HEK293T (cell line): ENCODE measurements around the gene PARVB.

ENCODE experiments used
- CTCF ChIA-PET: fragments of 350-600 bp; formaldehyde crosslinking; extraction: SDS; loops from one replicate; lab custom pipeline; 2021; ENCODE audit warnings: antibody characterized with exemption, inconsistent platforms; lab: Yijun Ruan, JAX
- POLR2A ChIA-PET: fragments of 350-600 bp; formaldehyde crosslinking; extraction: SDS; loops from one replicate; lab custom pipeline; 2020; ENCODE audit warnings: antibody characterized with exemption, inconsistent platforms; lab: Yijun Ruan, JAX
- DNase-seq: peaks from one replicate; pipeline ENCODE4 v3.0.0; 2012; ENCODE audit warnings: mixed read lengths; ENCODE audit errors: extremely low spot score
- ARNT ChIP-seq: fragments of 450-650 bp; IDR thresholded peaks from 2 replicates; pipeline ENCODE4 v1.6.1; 2017; ENCODE audit warnings: mild to moderate bottlenecking
- BHLHE40 ChIP-seq: fragments of 450-650 bp; IDR thresholded peaks from 2 replicates; pipeline ENCODE4 v1.6.1; 2016; ENCODE audit warnings: mild to moderate bottlenecking, moderate library complexity, borderline replicate concordance
- CTBP1 ChIP-seq: fragments of 450-650 bp; IDR thresholded peaks from 2 replicates; pipeline ENCODE4 v1.6.1; 2016; ENCODE audit warnings: borderline replicate concordance
- ELF4 ChIP-seq: fragments of 450-650 bp; IDR thresholded peaks from 2 replicates; pipeline ENCODE4 v1.6.1; 2017; ENCODE audit warnings: antibody characterized with exemption
- FOXA1 ChIP-seq: fragments of 450-650 bp; IDR thresholded peaks from 2 replicates; pipeline ENCODE4 v1.6.1; 2016; ENCODE audit warnings: mild to moderate bottlenecking
- FOXK2 ChIP-seq: fragments of 450-650 bp; IDR thresholded peaks from 2 replicates; pipeline ENCODE4 v1.6.1; 2016; ENCODE audit warnings: mild to moderate bottlenecking
- FOXM1 ChIP-seq: fragments of 450-650 bp; IDR thresholded peaks from 2 replicates; pipeline ENCODE4 v1.6.1; 2017; ENCODE audit warnings: mild to moderate bottlenecking, borderline replicate concordance
- HDGF ChIP-seq: fragments of 450-650 bp; IDR thresholded peaks from 2 replicates; pipeline ENCODE4 v1.6.1; 2017; ENCODE audit warnings: antibody characterized with exemption, borderline replicate concordance
- L3MBTL2 ChIP-seq: fragments of 450-650 bp; conservative IDR thresholded peaks from 2 replicates; pipeline ENCODE4 v1.6.1; 2016; ENCODE audit warnings: mild to moderate bottlenecking
- LEF1 ChIP-seq: fragments of 450-650 bp; IDR thresholded peaks from 2 replicates; pipeline ENCODE4 v1.6.1; 2017; ENCODE audit warnings: mild to moderate bottlenecking, borderline replicate concordance
- NFRKB ChIP-seq: fragments of 450-650 bp; IDR thresholded peaks from 2 replicates; pipeline ENCODE4 v1.6.1; 2016; ENCODE audit warnings: mild to moderate bottlenecking, moderate library complexity
- SP1 ChIP-seq: fragments of 450-650 bp; IDR thresholded peaks from 2 replicates; pipeline ENCODE4 v1.6.1; 2017
- SUZ12 ChIP-seq: fragments of 450-650 bp; IDR thresholded peaks from 2 replicates; pipeline ENCODE4 v1.6.1; 2016; ENCODE audit warnings: mild to moderate bottlenecking
- TARDBP ChIP-seq: fragments of 450-650 bp; IDR thresholded peaks from 2 replicates; pipeline ENCODE4 v1.6.1; 2016
- ZNF384 ChIP-seq: fragments of 450-650 bp; IDR thresholded peaks from 2 replicates; pipeline ENCODE4 v1.6.1; 2016
- TF ChIP-seq, protein P1 (sequence below): fragments of 450-650 bp; IDR thresholded peaks from 2 replicates; pipeline ENCODE4 v1.6.1; 2016

The PARVB gene

DNA sequence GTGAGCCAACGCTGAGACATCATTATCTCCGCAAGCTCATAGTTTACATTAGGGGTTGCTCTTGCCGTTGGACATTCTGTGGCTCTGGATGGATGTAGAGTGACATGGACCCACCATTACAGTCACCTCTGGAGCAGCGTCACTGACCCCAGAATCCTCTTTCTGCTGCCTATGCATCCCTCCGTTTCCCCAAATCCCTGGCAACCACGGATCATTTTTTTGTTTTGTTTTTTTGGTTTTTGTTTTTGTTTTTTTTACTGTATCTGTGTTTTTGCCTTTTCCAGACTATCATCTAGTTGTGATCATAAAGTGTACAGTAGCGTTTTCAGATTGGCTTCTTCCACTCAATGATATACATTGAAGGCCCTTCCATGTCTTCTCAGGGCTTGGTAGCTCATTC is 4.0 kb downstream of the PARVB start:
- no peak for DNase-seq

DNA sequence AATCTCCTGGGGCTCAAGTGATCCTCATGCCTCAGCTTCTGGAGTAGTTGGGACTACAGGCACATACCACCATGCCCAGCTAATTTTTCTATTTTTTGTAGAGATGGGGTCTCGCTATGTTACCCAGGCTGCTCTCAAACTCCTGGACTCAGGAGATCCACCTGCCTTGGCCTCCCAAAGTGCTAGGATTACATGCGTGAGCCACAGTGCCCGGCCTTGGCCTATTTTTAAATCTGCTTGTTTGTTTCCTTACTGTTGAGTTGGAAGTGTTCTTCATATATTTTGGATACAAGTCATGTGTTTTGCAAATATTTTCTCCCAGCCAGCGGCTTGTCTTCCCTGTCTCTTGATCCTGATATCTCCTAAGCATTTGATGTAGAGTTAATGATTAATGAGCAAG is 5.0 kb downstream of the PARVB start:
- TF ChIP-seq ELF4 (no peak), NFRKB (no peak)
- ChIA-PET CTCF (no interaction called here), POLR2A (no interaction called here)
- DNase-seq: no peak

More for the DNA sequence above, 4.0 kb downstream of the PARVB start:
- TF ChIP-seq ELF4: no peak
- no peak for TF ChIP-seq FOXM1
- no peak for TF ChIP-seq TARDBP
- no peak for TF ChIP-seq ZNF384
- TF ChIP-seq L3MBTL2: no peak
- TF ChIP-seq CTBP1: no peak
- no peak for TF ChIP-seq LEF1
- no peak for TF ChIP-seq SP1
- TF ChIP-seq BHLHE40: no peak
- no peak for TF ChIP-seq SUZ12
- no peak for TF ChIP-seq NFRKB
- TF ChIP-seq, protein P1, sequence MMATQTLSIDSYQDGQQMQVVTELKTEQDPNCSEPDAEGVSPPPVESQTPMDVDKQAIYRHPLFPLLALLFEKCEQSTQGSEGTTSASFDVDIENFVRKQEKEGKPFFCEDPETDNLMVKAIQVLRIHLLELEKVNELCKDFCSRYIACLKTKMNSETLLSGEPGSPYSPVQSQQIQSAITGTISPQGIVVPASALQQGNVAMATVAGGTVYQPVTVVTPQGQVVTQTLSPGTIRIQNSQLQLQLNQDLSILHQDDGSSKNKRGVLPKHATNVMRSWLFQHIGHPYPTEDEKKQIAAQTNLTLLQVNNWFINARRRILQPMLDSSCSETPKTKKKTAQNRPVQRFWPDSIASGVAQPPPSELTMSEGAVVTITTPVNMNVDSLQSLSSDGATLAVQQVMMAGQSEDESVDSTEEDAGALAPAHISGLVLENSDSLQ: no peak
- TF ChIP-seq FOXA1: no peak
- ChIA-PET CTCF (no interaction called here), POLR2A (interaction anchor here (0.7 kb wide), 1 partner anchor 48 kb away, joined by 3 read pairs; no protein-coding TSS in a partner anchor)

DNA sequence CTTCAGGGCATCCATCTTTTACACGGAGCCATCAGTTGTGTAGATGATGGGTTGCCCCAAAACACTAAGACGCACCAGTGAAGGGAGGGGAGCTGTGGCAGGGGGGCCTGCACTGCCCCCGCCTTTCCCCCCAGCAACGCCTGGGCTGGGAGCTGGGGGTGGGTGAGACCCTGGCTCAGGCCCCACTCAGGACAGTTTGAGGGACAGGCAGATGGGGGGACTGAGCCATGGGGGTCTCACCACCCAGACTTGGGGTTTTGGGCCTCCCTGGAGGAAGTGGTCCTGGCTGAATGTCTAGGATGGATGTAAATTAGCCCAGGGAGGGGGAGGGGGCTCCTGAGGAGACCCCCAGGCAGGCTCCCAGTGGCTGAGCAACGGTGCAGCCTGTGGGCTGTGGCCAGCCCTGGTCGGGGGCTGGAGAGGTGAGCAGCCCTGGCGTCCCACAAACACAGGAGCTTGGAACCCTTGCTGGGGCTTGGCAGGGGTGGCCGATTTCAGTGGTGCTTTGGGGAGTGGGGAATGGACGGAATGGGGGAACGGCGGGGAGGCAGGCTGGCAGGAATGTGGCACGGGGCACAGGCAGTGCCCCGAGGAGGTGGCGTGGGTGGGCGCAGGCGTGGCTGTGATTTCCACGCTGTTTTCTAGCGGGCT is 6.1 kb downstream of the PARVB start:
- DNase-seq: no peak
- CTCF ChIA-PET: interaction anchor here (0.8 kb wide), 1 partner anchor 37 kb away, joined by 3 read pairs; no protein-coding TSS in a partner anchor
- no peak for TF ChIP-seq HDGF
- no peak for TF ChIP-seq FOXA1
- TF ChIP-seq LEF1: no peak
- no peak for TF ChIP-seq NFRKB
- TF ChIP-seq ARNT: no peak
- TF ChIP-seq TARDBP: no peak
- TF ChIP-seq FOXK2: no peak
- no peak for TF ChIP-seq BHLHE40
- no peak for TF ChIP-seq ZNF384
- TF ChIP-seq CTBP1: no peak
- TF ChIP-seq ELF4: no peak
- POLR2A ChIA-PET: no interaction called here

DNA sequence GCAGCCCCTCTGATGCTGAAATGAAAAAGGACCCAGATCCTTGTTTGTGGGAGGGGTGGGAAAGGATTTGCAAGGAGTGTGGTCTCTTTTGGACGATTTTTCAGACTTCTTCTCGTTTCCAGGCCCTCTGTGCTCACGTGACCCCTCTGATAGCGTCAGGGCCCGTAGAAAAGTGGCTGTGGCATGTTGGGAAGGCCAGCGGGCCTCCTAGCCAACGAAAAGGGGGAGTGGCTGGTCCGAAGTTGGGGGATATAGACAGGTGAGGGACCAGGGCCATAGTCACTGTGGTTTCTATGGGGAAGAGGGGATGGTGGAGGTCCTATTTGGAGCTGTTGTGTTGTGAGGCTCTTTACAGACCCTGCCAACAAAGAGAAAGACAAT is 6.6 kb downstream of the PARVB start:
- DNase-seq: no peak
- no peak for TF ChIP-seq HDGF
- no peak for TF ChIP-seq FOXM1
- no peak for TF ChIP-seq ARNT
- TF ChIP-seq ZNF384: no peak
- TF ChIP-seq CTBP1: no peak
- no peak for TF ChIP-seq FOXA1
- TF ChIP-seq BHLHE40: no peak
- TF ChIP-seq L3MBTL2: no peak
- no peak for TF ChIP-seq ELF4
- POLR2A ChIA-PET: no interaction called here
- CTCF ChIA-PET: interaction anchor here (0.8 kb wide), 1 partner anchor 37 kb away, joined by 3 read pairs; no protein-coding TSS in a partner anchor

DNA sequence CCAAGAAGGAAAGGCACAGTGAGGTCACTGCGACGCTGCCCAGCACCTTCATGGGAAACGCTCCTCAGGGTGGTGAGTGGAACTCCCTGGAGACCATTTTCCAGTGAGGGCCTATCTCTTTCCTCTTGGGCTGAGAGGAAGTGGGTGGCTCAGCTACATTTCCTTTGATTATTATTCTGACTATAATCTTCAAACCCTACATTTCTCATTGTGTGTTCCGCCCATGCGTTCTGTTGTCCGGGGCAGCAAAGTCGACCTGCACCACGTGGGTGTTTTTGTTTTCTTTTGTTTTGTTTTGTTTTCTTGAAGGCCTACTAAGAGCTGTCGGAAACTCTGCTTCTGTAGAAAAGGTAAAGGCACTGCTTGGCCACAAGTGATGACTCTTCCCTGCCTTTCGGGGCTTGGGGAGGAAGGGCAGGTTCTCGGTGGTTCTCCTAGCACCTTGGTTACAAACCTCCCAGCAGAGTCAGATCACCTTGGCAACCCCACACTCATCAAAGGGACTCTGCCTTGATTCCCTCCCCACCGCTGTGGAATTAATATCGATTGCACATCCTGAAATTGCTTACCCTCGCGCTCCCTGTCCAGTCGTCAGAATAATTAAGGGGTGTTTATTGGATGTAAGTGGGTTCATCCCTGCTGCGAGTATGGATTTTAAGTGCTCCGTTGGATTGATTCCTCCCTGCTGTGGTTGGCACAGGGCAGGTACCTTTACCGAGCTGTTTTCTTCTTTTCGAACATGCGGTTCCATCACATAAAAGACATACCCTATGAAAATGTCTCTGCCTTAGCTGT is 7.3 kb downstream of the PARVB start:
- ChIA-PET CTCF (interaction anchor here (0.8 kb wide), 1 partner anchor 38 kb away, joined by 3 read pairs; no protein-coding TSS in a partner anchor), POLR2A (no interaction called here)
- TF ChIP-seq SP1 (no peak), TARDBP (no peak), LEF1 (no peak), FOXA1 (no peak), FOXK2 (no peak), NFRKB (no peak), FOXM1 (no peak), HDGF (no peak), BHLHE40 (no peak), ELF4 (no peak), CTBP1 (no peak), ZNF384 (no peak), L3MBTL2 (no peak), ARNT (no peak), SUZ12 (no peak)
- TF ChIP-seq, protein P1: no peak
- DNase-seq: no peak

DNA sequence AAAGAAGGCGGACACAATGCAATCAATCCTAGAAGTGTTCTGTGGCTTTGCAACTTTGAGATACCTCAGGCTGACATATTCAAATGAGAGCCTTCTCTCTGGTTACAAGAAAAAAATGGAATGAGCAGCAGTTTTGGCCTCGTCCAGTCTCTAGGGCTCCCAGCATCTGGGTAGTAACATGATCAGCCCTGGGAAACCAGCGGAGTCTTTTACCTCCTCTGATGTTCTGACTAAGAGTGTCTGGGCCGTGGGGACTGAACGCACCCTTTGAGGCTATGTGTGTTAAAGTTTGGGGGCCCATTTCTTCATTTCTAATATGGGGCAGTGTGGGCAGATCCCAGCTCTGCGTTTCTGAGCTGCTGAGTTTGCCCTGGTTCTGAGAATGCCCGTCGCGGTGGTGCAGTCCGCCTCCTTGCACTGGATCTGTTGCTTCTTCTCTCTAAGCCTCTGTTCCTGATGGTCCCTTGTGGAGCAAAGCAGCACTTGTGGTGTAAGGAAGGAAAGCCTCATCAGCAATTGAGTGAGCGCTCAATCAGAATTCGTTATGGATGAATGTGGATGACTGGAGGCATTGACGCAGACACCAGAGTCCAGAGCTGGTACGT is 8.1 kb downstream of the PARVB start:
- no peak for DNase-seq
- ChIA-PET CTCF (no interaction called here), POLR2A (interaction anchor here (2.4 kb wide), 1 partner anchor 8 kb away, joined by 13 read pairs; the partner anchor contains the start of gene PARVB)
- TF ChIP-seq HDGF: no peak
- TF ChIP-seq FOXK2: no peak
- TF ChIP-seq CTBP1: no peak
- no peak for TF ChIP-seq SUZ12
- TF ChIP-seq LEF1: no peak
- no peak for TF ChIP-seq ELF4
- TF ChIP-seq SP1: no peak
- no peak for TF ChIP-seq ARNT
- TF ChIP-seq, protein P1: no peak
- TF ChIP-seq L3MBTL2: no peak
- no peak for TF ChIP-seq BHLHE40
- TF ChIP-seq ZNF384: no peak
- no peak for TF ChIP-seq TARDBP
- TF ChIP-seq FOXM1: no peak
- no peak for TF ChIP-seq FOXA1
- TF ChIP-seq NFRKB: no peak
